Caco-2 (cell line): Measurements from ENCODE around the gene EXD3. TPM values are rescaled to one million over a fixed set of nuclear protein-coding genes. Genes with fewer than 3 reads are reported as not detected.

ENCODE experiments used
- BruUV-seq: library from RNA; stranded (reverse); fragments of 400-500 nt; replicated peaks from 2 replicates; lab custom pipeline; 2021; lab: Mats Ljungman, UMichigan
- CTCF ChIA-PET: fragments of 300-600 bp; sonication (Branson Sonifier 250); formaldehyde crosslinking; loops from one replicate; lab custom pipeline; 2022; ENCODE audit warnings: antibody characterized with exemption; lab: Charles Lee
- POLR2A ChIA-PET: fragments of 300-600 bp; sonication (Branson Sonifier 250); formaldehyde crosslinking; loops from one replicate; lab custom pipeline; 2022; ENCODE audit warnings: antibody characterized with exemption; lab: Charles Lee
- DNase-seq, 2 experiments: peaks; one replicate each; pipeline versions ENCODE4 v3.0.0 to v3.0.0-alpha.2; 2020 to 2022
- H3K27me3 ChIP-seq: replicated peaks from 2 replicates; pipeline ENCODE4 v1.6.0; 2011; ENCODE audit warnings: low read length; ENCODE audit not compliant: control insufficient read depth, insufficient read depth
- H3K36me3 ChIP-seq: 2 replicates; pipeline ENCODE4 v1.5.1; 2011; ENCODE audit warnings: low read length; ENCODE audit not compliant: control insufficient read depth, insufficient read depth
- H3K4me1 ChIP-seq: fragments of 250-450 bp; sonication (Bioruptor Pico); 2 replicates; pipeline ENCODE4 v1.5.1; 2020; ENCODE audit warnings: mild to moderate bottlenecking
- H3K4me3 ChIP-seq: 2 replicates; pipeline ENCODE4 v1.5.1; 2011; ENCODE audit warnings: low read depth, mild to moderate bottlenecking, control low read depth, low read length
- H3K9me3 ChIP-seq: fragments of 250-450 bp; sonication (Bioruptor Pico); 2 replicates; pipeline ENCODE4 v1.5.1; 2020; ENCODE audit warnings: mild to moderate bottlenecking, moderate library complexity
- H3K27ac Mint-ChIP-seq: one replicate; pipeline ENCODE4 v1.8.0; 2022; ENCODE audit warnings: mixed read lengths; ENCODE audit not compliant: unreplicated experiment
- H3K27me3 Mint-ChIP-seq: one replicate; pipeline ENCODE4 v1.8.0; 2022; ENCODE audit warnings: mixed read lengths; ENCODE audit not compliant: insufficient read depth, unreplicated experiment
- H3K36me3 Mint-ChIP-seq: one replicate; pipeline ENCODE4 v1.8.0; 2022; ENCODE audit warnings: mild to moderate bottlenecking, mixed read lengths; ENCODE audit not compliant: insufficient read depth, unreplicated experiment
- H3K4me1 Mint-ChIP-seq: one replicate; pipeline ENCODE4 v1.8.0; 2022; ENCODE audit warnings: low read depth, mixed read lengths; ENCODE audit not compliant: unreplicated experiment
- H3K4me3 Mint-ChIP-seq: one replicate; pipeline ENCODE4 v1.8.0; 2022; ENCODE audit warnings: mild to moderate bottlenecking, moderate library complexity, mixed read lengths; ENCODE audit not compliant: unreplicated experiment
- H3K9me3 Mint-ChIP-seq: one replicate; pipeline ENCODE4 v1.8.0; 2022; ENCODE audit warnings: mixed read lengths; ENCODE audit not compliant: unreplicated experiment
- intact Hi-C: fragments of 100-400 bp; cut with micrococcal nuclease; formaldehyde crosslinking; loops from one replicate; pipeline ENCODE4 v1.10.0; 2022; ENCODE audit not compliant: unreplicated experiment
- total RNA-seq: library from RNA; stranded (reverse); gene quantifications from 2 replicates; pipeline ENCODE4 v1.2.3, GENCODE V29; 2022
- TF ChIP-seq, protein P1 (sequence below), 2 experiments: fragments of 200-600 bp in 1 of 2; IDR thresholded peaks; 1 replicate in 1 of 2; 2 replicates in 1 of 2; pipeline versions ENCODE4 v1.5.1 to v1.8.0; 2011 to 2022; ENCODE audit warnings: antibody characterized with exemption in 1 of 2, control low read depth in 1 of 2, inconsistent platforms in 1 of 2, low read depth in 1 of 2, low read length in 1 of 2, mild to moderate bottlenecking in 1 of 2, moderate library complexity in 1 of 2; ENCODE audit not compliant: insufficient read depth in 1 of 2, severe bottlenecking in 1 of 2, unreplicated experiment in 1 of 2

EXD3 gene
- total RNA-seq, 1 experiment from 2014 or later, result 10.9 TPM

DNA sequence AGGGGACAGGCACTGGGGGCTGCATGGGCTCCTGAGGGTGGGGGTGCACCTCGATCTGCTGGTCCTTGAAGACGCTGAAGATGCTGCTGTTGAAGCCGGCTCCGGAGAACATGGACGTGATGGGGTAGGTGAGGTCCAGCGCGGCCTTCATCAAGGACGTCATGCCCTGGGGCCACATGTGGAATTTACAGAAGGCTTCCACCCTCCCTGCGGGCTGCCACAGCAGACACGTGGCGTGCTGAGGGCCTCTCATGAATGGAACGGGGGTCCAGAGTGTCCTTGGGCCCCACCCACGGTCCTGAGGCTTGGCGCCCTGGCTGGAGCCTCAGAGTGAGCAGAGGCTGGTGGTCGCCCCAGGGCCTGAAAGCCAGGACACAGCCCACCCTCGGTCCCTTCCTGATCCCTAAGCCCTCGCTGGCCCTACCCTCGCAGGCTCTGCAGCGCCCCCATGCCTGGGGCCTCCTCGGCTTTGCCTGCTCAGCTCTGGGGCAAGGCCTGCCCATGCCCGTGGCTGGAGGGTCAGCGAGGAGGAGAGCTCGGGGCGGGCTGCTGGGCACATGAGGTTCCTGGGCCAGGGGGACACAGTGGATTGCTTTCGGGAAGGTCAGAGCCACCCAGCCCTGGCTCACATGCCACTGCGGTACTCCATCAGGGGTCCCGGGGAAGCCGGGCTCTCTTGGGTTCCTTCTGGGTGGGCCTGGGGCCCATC lies 41.5 kb upstream of the EXD3 start:
- Histone ChIP-seq H3K4me1 (peaks cover 6% of the 10 kb centered on the region), H3K4me3 (no peak overlapping the region), H3K9me3 (no peaks in the 10 kb centered on the region), H3K36me3 (no peaks in the 10 kb centered on the region), H3K27me3 (no peaks in the 10 kb centered on the region)
- TF ChIP-seq, protein P1, sequence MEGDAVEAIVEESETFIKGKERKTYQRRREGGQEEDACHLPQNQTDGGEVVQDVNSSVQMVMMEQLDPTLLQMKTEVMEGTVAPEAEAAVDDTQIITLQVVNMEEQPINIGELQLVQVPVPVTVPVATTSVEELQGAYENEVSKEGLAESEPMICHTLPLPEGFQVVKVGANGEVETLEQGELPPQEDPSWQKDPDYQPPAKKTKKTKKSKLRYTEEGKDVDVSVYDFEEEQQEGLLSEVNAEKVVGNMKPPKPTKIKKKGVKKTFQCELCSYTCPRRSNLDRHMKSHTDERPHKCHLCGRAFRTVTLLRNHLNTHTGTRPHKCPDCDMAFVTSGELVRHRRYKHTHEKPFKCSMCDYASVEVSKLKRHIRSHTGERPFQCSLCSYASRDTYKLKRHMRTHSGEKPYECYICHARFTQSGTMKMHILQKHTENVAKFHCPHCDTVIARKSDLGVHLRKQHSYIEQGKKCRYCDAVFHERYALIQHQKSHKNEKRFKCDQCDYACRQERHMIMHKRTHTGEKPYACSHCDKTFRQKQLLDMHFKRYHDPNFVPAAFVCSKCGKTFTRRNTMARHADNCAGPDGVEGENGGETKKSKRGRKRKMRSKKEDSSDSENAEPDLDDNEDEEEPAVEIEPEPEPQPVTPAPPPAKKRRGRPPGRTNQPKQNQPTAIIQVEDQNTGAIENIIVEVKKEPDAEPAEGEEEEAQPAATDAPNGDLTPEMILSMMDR (IDR thresholded peaks at IDR 0.05; ENCODE audit: insufficient read depth in 1 of 2, low read depth in 1 of 2, low read length in 1 of 2, severe bottlenecking in 1 of 2, unreplicated experiment in 1 of 2), result no peak
- CTCF ChIA-PET, result no interaction called here
- H3K27ac Mint-ChIP-seq, result no peak overlapping the region
- POLR2A ChIA-PET, result no interaction called here
- no peaks in the 10 kb centered on the region for H3K9me3 Mint-ChIP-seq
- BruUV-seq, result no TSS peak
- no peak overlapping the region for H3K4me3 Mint-ChIP-seq
- peak in 1 of 2 experiments; percentile 33 for DNase-seq
- H3K36me3 Mint-ChIP-seq, result no peaks in the 10 kb centered on the region
- no peaks in the 10 kb centered on the region for H3K4me1 Mint-ChIP-seq
- no peaks in the 10 kb centered on the region for H3K27me3 Mint-ChIP-seq
- intact Hi-C loops, result no loop called here

DNA sequence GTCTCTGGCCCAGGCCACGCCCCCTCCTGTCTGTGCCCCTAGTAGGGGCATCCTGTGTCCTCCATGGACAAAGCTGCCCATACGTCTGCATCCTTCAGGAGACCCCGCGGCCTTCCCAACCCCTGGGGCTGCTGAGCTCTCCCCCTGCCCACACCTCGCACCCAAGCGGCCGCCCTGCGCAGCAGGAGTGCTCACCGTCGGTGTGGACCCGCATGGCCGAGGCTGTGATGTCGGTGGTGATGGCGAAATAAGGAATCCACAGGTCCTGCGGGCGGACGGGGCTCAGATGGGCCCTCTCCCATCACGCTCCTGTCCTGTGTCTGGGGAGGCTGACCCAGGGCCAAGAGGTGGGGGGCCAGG lies 40.9 kb upstream of the EXD3 start:
- no peak overlapping the region for H3K4me3 ChIP-seq

DNA sequence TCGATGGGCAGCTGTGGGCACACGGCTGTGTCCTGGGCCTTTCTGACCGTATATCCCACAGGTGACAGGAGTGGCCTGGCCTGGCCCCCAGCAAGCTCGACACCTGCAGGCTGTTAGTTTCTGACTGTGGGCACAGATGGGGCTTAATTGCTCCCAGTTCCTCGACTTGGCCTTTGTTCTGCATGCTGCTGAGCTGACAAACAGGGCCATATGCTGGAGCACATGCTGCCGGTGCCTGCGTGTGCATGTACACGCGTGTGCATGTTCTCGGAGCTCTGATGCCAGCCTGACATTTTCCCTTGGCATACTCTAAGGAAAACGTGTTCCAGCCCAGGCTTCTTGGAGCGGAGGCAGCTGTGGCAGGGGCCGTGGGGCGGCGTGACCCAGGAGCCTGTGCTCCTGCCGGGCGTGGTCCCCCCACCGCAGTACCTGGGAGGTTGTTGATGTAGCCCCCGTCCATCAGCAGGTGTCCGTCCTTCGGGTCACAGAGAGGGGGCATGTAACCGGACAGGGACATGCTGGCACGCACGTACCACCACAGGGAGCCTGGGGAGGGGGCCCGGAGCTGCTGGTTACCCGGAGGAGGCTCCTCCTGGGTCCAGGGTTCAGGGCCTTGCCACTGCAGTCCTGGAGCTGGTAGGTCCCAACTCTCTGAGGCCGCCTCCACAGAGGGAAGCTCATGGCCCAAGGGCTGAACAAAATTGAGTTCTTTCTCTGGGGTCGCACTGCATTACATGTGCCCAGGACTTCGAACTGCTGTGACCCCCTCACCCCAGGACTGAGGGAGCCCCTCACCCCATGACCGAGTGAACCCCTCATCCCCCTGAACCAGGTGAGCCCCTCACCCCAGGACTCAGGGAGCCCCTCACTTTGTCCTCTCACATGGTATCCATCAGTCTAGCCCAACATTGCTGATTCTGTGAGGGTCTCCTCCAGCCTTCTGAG lies 40.3 kb upstream of the EXD3 start:
- POLR2A ChIA-PET, result no interaction called here
- CTCF ChIA-PET, result no interaction called here
- H3K27me3 Mint-ChIP-seq, result no peaks in the 10 kb centered on the region
- peak in 1 of 2 experiments; percentile 28 for DNase-seq
- Histone ChIP-seq H3K27me3 (no peaks in the 10 kb centered on the region), H3K4me1 (peaks cover 7% of the 10 kb centered on the region), H3K4me3 (no peak overlapping the region), H3K36me3 (no peaks in the 10 kb centered on the region), H3K9me3 (no peaks in the 10 kb centered on the region)
- H3K4me1 Mint-ChIP-seq, result no peaks in the 10 kb centered on the region
- H3K27ac Mint-ChIP-seq, result no peak overlapping the region
- TF ChIP-seq, protein P1 (IDR thresholded peaks at IDR 0.05; ENCODE audit: insufficient read depth in 1 of 2, low read depth in 1 of 2, low read length in 1 of 2, severe bottlenecking in 1 of 2, unreplicated experiment in 1 of 2), result no peak
- H3K9me3 Mint-ChIP-seq, result no peaks in the 10 kb centered on the region
- H3K36me3 Mint-ChIP-seq, result no peaks in the 10 kb centered on the region
- no TSS peak for BruUV-seq
- H3K4me3 Mint-ChIP-seq, result no peak overlapping the region
- intact Hi-C loops, result no loop called here

More for the DNA sequence above, 40.9 kb upstream of the EXD3 start:
- Mint-ChIP-seq H3K9me3 (no peaks in the 10 kb centered on the region), H3K4me3 (no peak overlapping the region), H3K36me3 (no peaks in the 10 kb centered on the region), H3K27me3 (no peaks in the 10 kb centered on the region), H3K4me1 (no peaks in the 10 kb centered on the region), H3K27ac (no peak overlapping the region)
- no peak for DNase-seq
- no TSS peak for BruUV-seq
- intact Hi-C loops, result no loop called here
- TF ChIP-seq, protein P1 (IDR thresholded peaks at IDR 0.05; ENCODE audit: insufficient read depth in 1 of 2, low read depth in 1 of 2, low read length in 1 of 2, severe bottlenecking in 1 of 2, unreplicated experiment in 1 of 2), result no peak
- no peaks in the 10 kb centered on the region for H3K27me3 ChIP-seq
- POLR2A ChIA-PET, result no interaction called here
- no peaks in the 10 kb centered on the region for H3K9me3 ChIP-seq
- H3K36me3 ChIP-seq, result no peaks in the 10 kb centered on the region
- CTCF ChIA-PET, result no interaction called here
- peaks cover 7% of the 10 kb centered on the region for H3K4me1 ChIP-seq
